ENCODE data around the gene MAPKAP1.

The MAPKAP1 gene

DNA sequence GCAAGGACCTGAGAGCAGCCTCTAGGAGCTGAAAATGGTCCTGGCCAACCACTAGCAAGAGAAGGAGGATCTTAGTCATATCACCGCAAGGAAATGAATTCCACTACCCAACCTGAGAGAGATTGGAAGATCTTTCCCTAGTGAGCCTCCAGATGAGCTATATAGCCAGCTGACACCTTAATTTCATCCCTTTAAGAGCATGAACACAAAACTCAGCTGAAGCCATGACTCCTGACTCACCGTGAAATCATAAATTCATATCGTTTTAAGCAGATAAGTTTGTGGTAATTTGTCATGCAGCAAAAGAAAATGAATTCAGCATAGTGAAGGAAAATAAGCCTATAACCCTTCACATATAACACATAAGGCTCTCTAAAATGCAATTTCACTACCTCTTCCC lies 23.5 kb downstream of the MAPKAP1 start:
- no peak overlapping the region for H4K12ac ChIP-seq (ENCODE audit: low read depth, low read length)
- H3K4me3 ChIP-seq (ENCODE audit: low read depth, low read length) = no peak overlapping the region
- no peaks in the 10 kb centered on the region for H3K79me1 ChIP-seq (ENCODE audit: low read length)
- H3K79me2 ChIP-seq (ENCODE audit: control insufficient read depth, insufficient read depth, low read length, poor library complexity) = no peaks in the 10 kb centered on the region
- no peak overlapping the region for H3K4ac ChIP-seq (ENCODE audit: low read depth, low read length)
- H3K27me3 ChIP-seq (ENCODE audit: insufficient read depth, low read length) = no peaks in the 10 kb centered on the region
- H3K18ac ChIP-seq (ENCODE audit: low read length) = no peak overlapping the region
- no peaks in the 10 kb centered on the region for H3K36me3 ChIP-seq (ENCODE audit: control insufficient read depth in 1 of 2, insufficient read depth in 2 of 2, low read length in 2 of 2)
- H4K8ac ChIP-seq (ENCODE audit: low read depth, low read length) = no peak overlapping the region
- DNase-seq = no peak
- H2BK12ac ChIP-seq (ENCODE audit: low read length) = no peak overlapping the region
- no peaks in the 10 kb centered on the region for H3K9me3 ChIP-seq (ENCODE audit: insufficient read depth, low read depth, low read length)
- no peak overlapping the region for H2BK5ac ChIP-seq (ENCODE audit: low read depth, low read length, poor library complexity)
- H3K14ac ChIP-seq (ENCODE audit: low read length) = no peak overlapping the region
- H4K91ac ChIP-seq (ENCODE audit: low read depth, low read length) = no peak overlapping the region
- H3K27ac ChIP-seq (ENCODE audit: low read depth, low read length) = no peak overlapping the region
- H3K9ac ChIP-seq (ENCODE audit: low read length) = no peak overlapping the region
- WGBS (ENCODE audit: extremely low coverage, insufficient coverage, insufficient read length) = no CpG with 5 or more reads among the region's 3 CpGs
- no peak overlapping the region for H2BK120ac ChIP-seq (ENCODE audit: insufficient read depth, low read length, poor library complexity)
- no peak overlapping the region for H2AK5ac ChIP-seq (ENCODE audit: low read length)
- no peak overlapping the region for H2AFZ ChIP-seq (ENCODE audit: insufficient read depth, low read length, poor library complexity)
- no peak overlapping the region for H3K4me2 ChIP-seq (ENCODE audit: low read length)
- H3K23ac ChIP-seq (ENCODE audit: low read length) = no peak overlapping the region
- peaks cover 5 to 7% of the 10 kb centered on the region in 2 experiments for H3K4me1 ChIP-seq (ENCODE audit: control insufficient read depth in 1 of 2, insufficient read depth in 2 of 2, low read length in 2 of 2)

DNA sequence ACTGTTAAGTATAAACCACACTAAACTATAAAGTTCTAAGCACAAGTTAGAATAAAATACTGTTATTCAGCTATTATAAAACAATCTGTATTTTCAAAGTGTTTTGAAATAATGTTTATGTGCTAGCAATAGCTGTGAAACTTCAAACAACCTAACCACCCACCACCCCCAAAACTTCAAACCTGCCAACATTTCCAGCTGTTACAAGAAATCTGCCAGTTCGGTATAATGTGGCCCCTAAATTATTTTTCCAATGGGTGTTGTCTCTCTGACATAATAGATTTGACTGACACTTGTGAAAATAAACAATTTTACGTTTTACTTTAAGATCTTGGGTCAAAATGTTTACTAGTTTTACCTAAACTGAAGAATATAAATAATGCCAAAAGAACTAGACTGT lies 24.7 kb downstream of the MAPKAP1 start:
- Histone ChIP-seq H3K18ac (ENCODE audit: low read length) (no peak overlapping the region), H3K4me2 (ENCODE audit: low read length) (no peak overlapping the region), H3K23ac (ENCODE audit: low read length) (no peak overlapping the region), H3K4ac (ENCODE audit: low read depth, low read length) (no peak overlapping the region), H2BK120ac (ENCODE audit: insufficient read depth, low read length, poor library complexity) (no peak overlapping the region), H3K4me3 (ENCODE audit: low read depth, low read length) (no peak overlapping the region), H2BK5ac (ENCODE audit: low read depth, low read length, poor library complexity) (no peak overlapping the region), H3K27ac (ENCODE audit: low read depth, low read length) (no peak overlapping the region), H4K8ac (ENCODE audit: low read depth, low read length) (no peak overlapping the region), H2BK12ac (ENCODE audit: low read length) (no peak overlapping the region), H4K91ac (ENCODE audit: low read depth, low read length) (no peak overlapping the region), H2AK5ac (ENCODE audit: low read length) (no peak overlapping the region), H3K79me1 (ENCODE audit: low read length) (no peaks in the 10 kb centered on the region), H3K14ac (ENCODE audit: low read length) (no peak overlapping the region), H3K9me3 (ENCODE audit: insufficient read depth, low read depth, low read length) (no peaks in the 10 kb centered on the region), H3K36me3 (ENCODE audit: control insufficient read depth in 1 of 2, insufficient read depth in 2 of 2, low read length in 2 of 2) (no peaks in the 10 kb centered on the region), H3K79me2 (ENCODE audit: control insufficient read depth, insufficient read depth, low read length, poor library complexity) (no peaks in the 10 kb centered on the region), H2AFZ (ENCODE audit: insufficient read depth, low read length, poor library complexity) (no peak overlapping the region), H3K9ac (ENCODE audit: low read length) (no peak overlapping the region), H3K4me1 (ENCODE audit: control insufficient read depth in 1 of 2, insufficient read depth in 2 of 2, low read length in 2 of 2) (peaks cover 5 to 7% of the 10 kb centered on the region in 2 experiments), H3K27me3 (ENCODE audit: insufficient read depth, low read length) (no peaks in the 10 kb centered on the region), H4K12ac (ENCODE audit: low read depth, low read length) (no peak overlapping the region)
- no CpG with 5 or more reads among the region's 2 CpGs for WGBS (ENCODE audit: extremely low coverage, insufficient coverage, insufficient read length)
- DNase-seq = no peak

GRCh38 chr9:125681657-125682056 lies 25.4 kb downstream of the MAPKAP1 start:
- Histone ChIP-seq H3K4ac (ENCODE audit: low read depth, low read length) (no peak overlapping the region), H3K27me3 (ENCODE audit: insufficient read depth, low read length) (no peaks in the 10 kb centered on the region), H3K9ac (ENCODE audit: low read length) (no peak overlapping the region), H2BK5ac (ENCODE audit: low read depth, low read length, poor library complexity) (no peak overlapping the region), H2AK5ac (ENCODE audit: low read length) (no peak overlapping the region), H3K14ac (ENCODE audit: low read length) (no peak overlapping the region), H3K27ac (ENCODE audit: low read depth, low read length) (no peak overlapping the region), H3K18ac (ENCODE audit: low read length) (no peak overlapping the region), H3K4me2 (ENCODE audit: low read length) (no peak overlapping the region), H3K4me3 (ENCODE audit: low read depth, low read length) (no peak overlapping the region), H4K8ac (ENCODE audit: low read depth, low read length) (no peak overlapping the region), H2BK120ac (ENCODE audit: insufficient read depth, low read length, poor library complexity) (no peak overlapping the region), H2AFZ (ENCODE audit: insufficient read depth, low read length, poor library complexity) (no peak overlapping the region), H2BK12ac (ENCODE audit: low read length) (no peak overlapping the region), H3K23ac (ENCODE audit: low read length) (no peak overlapping the region), H3K79me2 (ENCODE audit: control insufficient read depth, insufficient read depth, low read length, poor library complexity) (no peaks in the 10 kb centered on the region), H4K12ac (ENCODE audit: low read depth, low read length) (no peak overlapping the region), H4K91ac (ENCODE audit: low read depth, low read length) (no peak overlapping the region), H3K79me1 (ENCODE audit: low read length) (no peaks in the 10 kb centered on the region), H3K4me1 (ENCODE audit: control insufficient read depth in 1 of 2, insufficient read depth in 2 of 2, low read length in 2 of 2) (peaks cover 5 to 7% of the 10 kb centered on the region in 2 experiments), H3K36me3 (ENCODE audit: control insufficient read depth in 1 of 2, insufficient read depth in 2 of 2, low read length in 2 of 2) (no peaks in the 10 kb centered on the region), H3K9me3 (ENCODE audit: insufficient read depth, low read depth, low read length) (no peaks in the 10 kb centered on the region)
- no peak for DNase-seq
- no CpG with 5 or more reads among the region's 5 CpGs for WGBS (ENCODE audit: extremely low coverage, insufficient coverage, insufficient read length)

DNA sequence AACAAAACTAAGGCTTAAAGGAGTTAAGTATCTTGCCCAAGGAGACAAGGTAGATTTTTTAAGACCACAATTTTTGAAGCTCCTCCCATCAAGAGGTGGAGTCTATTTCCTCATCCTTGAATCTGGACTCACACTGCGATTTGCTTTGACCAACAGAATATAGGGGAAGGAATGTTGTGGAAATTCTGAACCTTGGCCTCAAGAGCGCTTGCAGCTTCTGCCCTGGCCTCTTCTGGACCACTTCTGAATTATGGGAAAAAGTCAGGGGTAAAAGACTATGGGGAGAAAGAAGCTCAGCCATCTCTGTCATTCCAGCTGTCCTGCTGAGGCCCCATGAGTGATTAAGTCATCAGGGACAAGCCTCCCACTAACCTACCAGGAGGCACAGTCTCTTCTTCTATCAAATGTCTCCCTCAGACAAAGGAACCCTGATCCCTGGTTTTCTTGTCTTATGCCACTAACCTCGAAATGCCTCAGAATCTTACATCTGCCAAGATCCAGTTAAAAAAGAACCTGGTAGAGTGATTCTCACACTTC lies 25.9 kb downstream of the MAPKAP1 start:
- Histone ChIP-seq H3K14ac (ENCODE audit: low read length) (no peak overlapping the region), H3K4me2 (ENCODE audit: low read length) (no peak overlapping the region), H3K4ac (ENCODE audit: low read depth, low read length) (no peak overlapping the region), H3K4me3 (ENCODE audit: low read depth, low read length) (no peak overlapping the region), H3K27ac (ENCODE audit: low read depth, low read length) (no peak overlapping the region), H4K91ac (ENCODE audit: low read depth, low read length) (no peak overlapping the region), H3K18ac (ENCODE audit: low read length) (no peak overlapping the region), H3K4me1 (ENCODE audit: control insufficient read depth in 1 of 2, insufficient read depth in 2 of 2, low read length in 2 of 2) (peaks cover 5 to 7% of the 10 kb centered on the region in 2 experiments), H4K12ac (ENCODE audit: low read depth, low read length) (no peak overlapping the region), H3K9me3 (ENCODE audit: insufficient read depth, low read depth, low read length) (no peaks in the 10 kb centered on the region), H4K8ac (ENCODE audit: low read depth, low read length) (no peak overlapping the region), H2AK5ac (ENCODE audit: low read length) (no peak overlapping the region), H3K79me1 (ENCODE audit: low read length) (no peaks in the 10 kb centered on the region), H3K36me3 (ENCODE audit: control insufficient read depth in 1 of 2, insufficient read depth in 2 of 2, low read length in 2 of 2) (no peaks in the 10 kb centered on the region), H3K27me3 (ENCODE audit: insufficient read depth, low read length) (no peaks in the 10 kb centered on the region), H2BK12ac (ENCODE audit: low read length) (no peak overlapping the region), H3K23ac (ENCODE audit: low read length) (no peak overlapping the region), H2AFZ (ENCODE audit: insufficient read depth, low read length, poor library complexity) (no peak overlapping the region), H3K9ac (ENCODE audit: low read length) (no peak overlapping the region), H2BK120ac (ENCODE audit: insufficient read depth, low read length, poor library complexity) (no peak overlapping the region), H3K79me2 (ENCODE audit: control insufficient read depth, insufficient read depth, low read length, poor library complexity) (no peaks in the 10 kb centered on the region), H2BK5ac (ENCODE audit: low read depth, low read length, poor library complexity) (no peak overlapping the region)
- WGBS (ENCODE audit: extremely low coverage, insufficient coverage, insufficient read length) = no CpG with 5 or more reads among the region's 3 CpGs
- DNase-seq = no peak

Measured in trophoblast cell (in vitro differentiated cells and primary cell).